HepG2 (cell line): Measurements from ENCODE around the gene ME2. TPM values are rescaled to one million over a fixed set of nuclear protein-coding genes. Genes with fewer than 3 reads are reported as not detected.
"Not testable (repeated sequence)": the region's sequence is repeated elsewhere in the genome, so short reads cannot be mapped to it uniquely, and the experiment has no call there.

Experiments used
- ATAC-seq: fragments of 200-7000 bp; cut with Tn5 transposase; 3 replicates; pipeline ENCODE4 v1.9.1; 2020; ENCODE audit warnings: mild to moderate bottlenecking, moderate library complexity
- BruUV-seq: library from RNA; stranded (reverse); fragments of 400-500 nt; replicated peaks from 2 replicates; lab custom pipeline; 2021; lab: Mats Ljungman, UMichigan
- CTCF ChIA-PET: fragments of 300-600 bp; formaldehyde crosslinking; extraction: SDS; loops from one replicate; lab custom pipeline; 2021; ENCODE audit warnings: low total read pairs, inconsistent platforms, low intra/inter-chr PET ratio; lab: Yijun Ruan, JAX
- POLR2A ChIA-PET: fragments of 350-600 bp; sonication (Branson Sonifier 250); formaldehyde crosslinking; loops from one replicate; lab custom pipeline; 2020; ENCODE audit warnings: antibody characterized with exemption, inconsistent platforms; lab: Yijun Ruan, JAX
- DNase-seq: peaks from one replicate; pipeline ENCODE4 v3.0.0-alpha.2; 2015; ENCODE audit warnings: low spot score
- FAIRE-seq: peaks from 3 replicates; lab custom pipeline; 2011; peaks lifted over from hg19 to GRCh38; lab: Jason Lieb, UNC
- H2AFZ ChIP-seq: one replicate; pipeline ENCODE4 v1.6.1; 2011; ENCODE audit warnings: low read length, inconsistent platforms
- H3K27ac ChIP-seq: fragments of 300-600 bp; 3 replicates; pipeline ENCODE4 v1.8.0; 2011; ENCODE audit warnings: mixed run types, mild to moderate bottlenecking, mixed read lengths, low read length, inconsistent platforms; ENCODE audit not compliant: insufficient read depth; ENCODE audit errors: extremely low read length
- H3K27me3 ChIP-seq, 2 experiments: fragments of 200-600 bp in 1 of 2; 2 replicates in 1 of 2; 3 replicates in 1 of 2; pipeline versions ENCODE4 v1.6.0 to v1.8.0; 2011; ENCODE audit warnings: low read length in 2 of 2, mild to moderate bottlenecking in 2 of 2, moderate library complexity in 2 of 2, inconsistent platforms in 1 of 2; ENCODE audit not compliant: insufficient read depth in 2 of 2, control insufficient read depth in 1 of 2
- H3K36me3 ChIP-seq, 2 experiments: fragments of 200-600 bp in 1 of 2; replicated peaks in 1 of 2; 2 replicates in 1 of 2; 3 replicates in 1 of 2; pipeline versions ENCODE4 v1.5.1 to v1.8.0; 2011; ENCODE audit warnings: low read length in 2 of 2, inconsistent platforms in 1 of 2; ENCODE audit not compliant: insufficient read depth in 2 of 2, control insufficient read depth in 1 of 2
- H3K4me1 ChIP-seq: 2 replicates; pipeline ENCODE4 v1.5.1; 2012; ENCODE audit warnings: low read length, inconsistent platforms; ENCODE audit not compliant: insufficient read depth
- H3K4me2 ChIP-seq: 2 replicates; pipeline ENCODE4 v1.6.0; 2011; ENCODE audit warnings: low read depth, low read length, inconsistent platforms
- H3K4me3 ChIP-seq, 3 experiments: fragments of 200-600 bp in 1 of 3; sonication (generic), shearing (Covaris generic) in 1 of 3; replicated peaks in 1 of 3; 2 replicates each; pipeline ENCODE4 v1.5.1; 2011 to 2016; ENCODE audit warnings: low read length in 3 of 3, inconsistent platforms in 2 of 3, low read depth in 2 of 3, mild to moderate bottlenecking in 2 of 3, control low read depth in 1 of 3, mixed read lengths in 1 of 3; ENCODE audit not compliant: insufficient read depth in 1 of 3
- H3K79me2 ChIP-seq: one replicate; pipeline ENCODE4 v1.6.1; 2011; ENCODE audit warnings: low read length, inconsistent platforms; ENCODE audit not compliant: insufficient read depth
- H3K9ac ChIP-seq: 2 replicates; pipeline ENCODE4 v1.6.0; 2011; ENCODE audit warnings: mild to moderate bottlenecking, low read depth, low read length, inconsistent platforms; ENCODE audit not compliant: insufficient read depth
- H3K9me3 ChIP-seq: 2 replicates; pipeline ENCODE4 v1.5.1; 2012; ENCODE audit warnings: mild to moderate bottlenecking, low read length
- H4K20me1 ChIP-seq: 2 replicates; pipeline ENCODE4 v1.6.0; 2011; ENCODE audit warnings: inconsistent platforms, mild to moderate bottlenecking, low read length, moderate library complexity; ENCODE audit not compliant: insufficient read depth
- ATF3 ChIP-seq: sonication (generic); formaldehyde crosslinking; IDR thresholded peaks from 2 replicates; pipeline ENCODE4 v1.4.0; 2020; ENCODE audit warnings: missing genetic modification reagents
- MYC ChIP-seq: sonication (generic); formaldehyde crosslinking; IDR thresholded peaks from 2 replicates; pipeline ENCODE4 v1.9.0; 2021; ENCODE audit warnings: missing genetic modification reagents, borderline replicate concordance
- NCOA2 ChIP-seq: sonication (generic); formaldehyde crosslinking; IDR thresholded peaks from 2 replicates; pipeline ENCODE4 v1.8.0; 2022; ENCODE audit warnings: inconsistent platforms
- RBM22 ChIP-seq: fragments of 200-400 bp; formaldehyde crosslinking; optimal IDR thresholded peaks from 2 replicates; pipeline ENCODE3; 2017; ENCODE audit warnings: mild to moderate bottlenecking, low read length, moderate library complexity
- TEAD3 ChIP-seq: optimal IDR thresholded peaks from 2 replicates; pipeline ENCODE3; 2016; ENCODE audit warnings: borderline replicate concordance
- U2AF2 ChIP-seq: fragments of 200-400 bp; formaldehyde crosslinking; IDR thresholded peaks from 2 replicates; pipeline ENCODE4 v1.6.1; 2017; ENCODE audit warnings: low read depth, mild to moderate bottlenecking, low read length
- ZNF17 ChIP-seq: sonication (generic); formaldehyde crosslinking; IDR thresholded peaks from 2 replicates; pipeline ENCODE4 v1.5.0; 2020; ENCODE audit warnings: mild to moderate bottlenecking, missing genetic modification reagents
- ZNF24 ChIP-seq: fragments of 450-650 bp; IDR thresholded peaks from 2 replicates; pipeline ENCODE4 v1.6.1; 2017; ENCODE audit warnings: antibody characterized with exemption, mild to moderate bottlenecking
- ZNF30 ChIP-seq: sonication (generic); formaldehyde crosslinking; IDR thresholded peaks from 2 replicates; pipeline ENCODE4 v1.5.0; 2020; ENCODE audit warnings: mild to moderate bottlenecking, missing genetic modification reagents
- ZNF432 ChIP-seq: sonication (generic); formaldehyde crosslinking; IDR thresholded peaks from 2 replicates; pipeline ENCODE4 v1.5.0; 2020; ENCODE audit warnings: missing genetic modification reagents, mild to moderate bottlenecking, borderline replicate concordance
- ZNF652 ChIP-seq: IDR thresholded peaks from 2 replicates; pipeline ENCODE4 v1.6.1; 2016; ENCODE audit warnings: low read depth, borderline replicate concordance
- ZNF776 ChIP-seq: sonication (generic); formaldehyde crosslinking; IDR thresholded peaks from 2 replicates; pipeline ENCODE4 v1.4.0; 2020; ENCODE audit warnings: mild to moderate bottlenecking, missing genetic modification reagents
- WGBS: methylation state at CpG from one replicate; pipeline ENCODE4 v1.1.6; 2017; ENCODE audit warnings: low lambda C conversion rate; 5-methylcytosine and 5-hydroxymethylcytosine counted together
- in situ Hi-C: cut with HindIII; loops from 2 replicates; pipeline ENCODE4 v1.10.0; 2017; ENCODE audit warnings: low pct_unique_long_range_greater_than_20kb; ENCODE audit not compliant: extremely low pct_ligation_motif_present
- intact Hi-C: fragments of 100-400 bp; cut with micrococcal nuclease; formaldehyde crosslinking; loops from one replicate; pipeline ENCODE4 v1.10.0; 2022; ENCODE audit not compliant: unreplicated experiment
- polyA plus RNA-seq, 8 experiments: library from polyadenylated mRNA; depleted of rRNA in 3 of 8; stranded (reverse) in 7 of 8; unstranded in 1 of 8; fragments of >200 nt; fragmentation: Illumina TruSeq in 4 of 8; extraction: Trizol in 4 of 8; gene quantifications; 2 replicates each; pipeline versions ENCODE4 v1.2.1 to v1.2.3, GENCODE V29; 2011 to 2016; ENCODE audit warnings: low read depth in 4 of 8, missing spikeins in 1 of 8, mixed read lengths in 1 of 8; ENCODE audit not compliant: insufficient read depth in 1 of 8
- total RNA-seq, 5 experiments: library from RNA; depleted of rRNA; stranded (reverse); fragments of >200 nt; fragmentation: Illumina TruSeq; extraction: Trizol; gene quantifications; 2 replicates each; pipeline ENCODE4 v1.2.3, GENCODE V29; 2016; ENCODE audit warnings: low read depth in 1 of 5

The ME2 gene
- total and polyA plus RNA-seq, 2 of the 13 experiments (the other 11 are each of a cell fraction or from before 2014, with no cell fraction given): 17.3 to 20.6 TPM

DNA sequence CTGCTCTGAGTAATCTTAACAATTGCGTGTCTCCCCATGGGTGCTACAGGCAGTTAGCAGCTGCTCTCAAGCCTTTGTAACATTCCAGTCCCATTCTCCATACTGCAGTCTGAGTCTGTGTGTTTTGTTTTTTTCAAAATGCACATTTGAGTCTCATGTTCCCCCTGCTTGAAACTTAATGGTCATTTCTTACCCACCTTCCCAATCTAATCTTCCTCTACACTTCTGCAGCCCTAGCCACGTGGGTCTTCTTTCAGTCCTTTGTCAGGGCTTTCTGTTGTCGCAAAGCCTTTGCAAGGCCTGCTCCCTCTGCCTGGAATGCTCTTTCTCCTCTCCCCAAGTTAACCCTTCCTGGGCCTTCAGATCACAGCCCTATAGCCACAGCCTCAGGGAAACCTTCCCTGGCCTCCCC lies 113.4 kb downstream of the ME2 start:
- Histone ChIP-seq H3K9me3 (no peaks in the 10 kb centered on the region), H3K4me2 (peak overlapping the region; percentile 51), H3K4me1 (peaks cover 12% of the 10 kb centered on the region), H2AFZ (peak overlapping the region; percentile 52), H3K79me2 (no peaks in the 10 kb centered on the region), H3K4me3 (no peak overlapping the region), H3K27ac (no peak overlapping the region), H4K20me1 (no peaks in the 10 kb centered on the region), H3K9ac (no peak overlapping the region), H3K36me3 (no peaks in the 10 kb centered on the region), H3K27me3 (no peaks in the 10 kb centered on the region)
- CTCF ChIA-PET: no interaction called here
- no TSS peak for BruUV-seq
- DNase-seq (no peak), ATAC-seq (peak; percentile 66), FAIRE-seq (no peak)
- TF ChIP-seq TEAD3 (CRISPR knock-in tag) (peak; percentile 18), ZNF432 (CRISPR knock-in tag) (no peak), ATF3 (CRISPR knock-in tag) (no peak), ZNF652 (CRISPR knock-in tag) (peak; percentile 80)
- intact Hi-C loops (no loop called here), in situ Hi-C loops (no loop called here)
- POLR2A ChIA-PET: no interaction called here
- WGBS: 11% methylated on average over 3 of the region's 3 CpGs

DNA sequence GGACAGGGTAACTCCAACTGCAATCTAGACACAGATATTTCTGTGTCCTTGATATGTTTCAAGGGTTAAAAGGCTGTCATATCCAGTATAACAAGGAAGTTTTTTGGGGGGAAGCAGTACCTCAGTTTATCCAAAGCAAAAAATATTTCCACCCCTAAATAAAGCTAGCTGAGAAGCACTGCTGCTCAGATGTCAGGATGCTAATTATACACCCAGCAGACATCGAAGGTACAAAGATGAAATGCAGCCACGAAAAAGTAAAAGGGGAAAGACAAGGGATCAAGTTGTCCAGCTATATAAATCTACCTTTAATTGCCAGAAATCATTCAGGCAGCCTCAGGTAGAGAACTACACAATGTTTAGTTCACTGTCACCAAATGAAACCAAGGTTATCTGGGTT lies 115.1 kb downstream of the ME2 start:
- no peak overlapping the region for H2AFZ ChIP-seq
- H3K36me3 ChIP-seq: no peaks in the 10 kb centered on the region
- in situ Hi-C loops (no loop called here), intact Hi-C loops (no loop called here)
- no peak for TF ChIP-seq U2AF2
- TF ChIP-seq ZNF24: no peak
- TF ChIP-seq ZNF17 (CRISPR knock-in tag): no peak
- TF ChIP-seq RBM22: no peak
- TF ChIP-seq MYC: no peak
- no peak for TF ChIP-seq ZNF30 (CRISPR knock-in tag)
- TF ChIP-seq NCOA2 (CRISPR knock-in tag): no peak
- no peak for TF ChIP-seq ZNF776 (CRISPR knock-in tag)
- 14% methylated on average over 2 of the region's 2 CpGs for WGBS
- BruUV-seq: no TSS peak
- no peaks in the 10 kb centered on the region for H3K27me3 ChIP-seq
- ATAC-seq (no peak), DNase-seq (no peak), FAIRE-seq (no peak)
- no peak overlapping the region for H3K27ac ChIP-seq
- no peaks in the 10 kb centered on the region for H3K9me3 ChIP-seq
- no peak overlapping the region for H3K4me2 ChIP-seq
- H3K4me3 ChIP-seq: no peak overlapping the region
- POLR2A ChIA-PET: no interaction called here
- H3K9ac ChIP-seq: no peak overlapping the region
- no peaks in the 10 kb centered on the region for H4K20me1 ChIP-seq
- CTCF ChIA-PET: no interaction called here
- H3K4me1 ChIP-seq: peaks cover 12% of the 10 kb centered on the region
- no peaks in the 10 kb centered on the region for H3K79me2 ChIP-seq

DNA sequence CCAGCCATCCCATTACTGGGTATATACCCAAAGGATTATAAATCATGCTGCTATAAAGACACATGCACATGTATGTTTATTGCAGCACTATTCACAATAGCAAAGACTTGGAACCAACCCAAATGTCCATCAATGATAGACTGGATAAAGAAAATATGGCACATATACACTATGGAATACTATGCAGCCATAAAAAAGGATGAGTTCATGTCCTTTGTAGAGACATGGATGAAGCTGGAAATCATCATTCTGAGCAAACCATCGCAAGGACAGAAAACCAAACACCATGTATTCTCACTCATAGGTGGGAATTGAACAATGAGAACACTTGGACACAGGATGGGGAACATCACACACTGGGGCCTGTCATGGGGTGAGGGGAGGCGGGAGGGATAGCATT lies 124.3 kb downstream of the ME2 start:
- ATAC-seq, H3K9me3 ChIP-seq, H4K20me1 ChIP-seq, in situ Hi-C loops, FAIRE-seq, CTCF ChIA-PET, H3K4me2 ChIP-seq, BruUV-seq, H3K27ac ChIP-seq, H3K4me3 ChIP-seq, H3K27me3 ChIP-seq, DNase-seq, H3K79me2 ChIP-seq, intact Hi-C loops, POLR2A ChIA-PET, H2AFZ ChIP-seq, H3K9ac ChIP-seq, H3K36me3 ChIP-seq: not testable (repeated sequence)
- 8% methylated on average over 2 of the region's 2 CpGs for WGBS
- H3K4me1 ChIP-seq: peaks cover 26% of the 10 kb centered on the region
